ENCODE data around the gene PDZRN3. TPM values are rescaled to one million over a fixed set of nuclear protein-coding genes. Genes with fewer than 3 reads are reported as not detected.

The PDZRN3 gene
- total RNA-seq, 1 experiment from 2014 or later, result not detected

- Mint-ChIP-seq H3K27ac (ENCODE audit: unreplicated experiment) (no peak overlapping the region), H3K9me3 (ENCODE audit: low read depth, unreplicated experiment) (peaks cover 5% of the 10 kb centered on the region), H3K36me3 (ENCODE audit: insufficient read depth, unreplicated experiment) (no peaks in the 10 kb centered on the region), H3K4me3 (ENCODE audit: low read depth, unreplicated experiment) (no peak overlapping the region), H3K4me1 (ENCODE audit: low read depth, unreplicated experiment) (no peaks in the 10 kb centered on the region), H3K27me3 (ENCODE audit: unreplicated experiment) (no peaks in the 10 kb centered on the region)
- intact Hi-C loops (cut with micrococcal nuclease; ENCODE audit: unreplicated experiment), result no loop called here
- BruUV-seq (replicated peaks), result no TSS peak
- no peak for DNase-seq
- CTCF ChIA-PET, result no interaction called here
- TF ChIP-seq CTCF (IDR thresholded peaks at IDR 0.05; ENCODE audit: unreplicated experiment), result no peak
Observed at GRCh38 chr3:73605412-73605811, 19.3 kb downstream of the PDZRN3 start.

GRCh38 chr3:73604451-73604850 is 20.3 kb downstream of the PDZRN3 start:
- DNase-seq, result no peak
- TF ChIP-seq CTCF (IDR thresholded peaks at IDR 0.05; ENCODE audit: unreplicated experiment), result no peak
- no peak overlapping the region for H3K4me3 Mint-ChIP-seq (ENCODE audit: low read depth, unreplicated experiment)
- H3K27ac Mint-ChIP-seq (ENCODE audit: unreplicated experiment), result no peak overlapping the region
- BruUV-seq (replicated peaks), result no TSS peak
- H3K9me3 Mint-ChIP-seq (ENCODE audit: low read depth, unreplicated experiment), result peaks cover 8% of the 10 kb centered on the region
- no peaks in the 10 kb centered on the region for H3K4me1 Mint-ChIP-seq (ENCODE audit: low read depth, unreplicated experiment)
- H3K36me3 Mint-ChIP-seq (ENCODE audit: insufficient read depth, unreplicated experiment), result no peaks in the 10 kb centered on the region
- intact Hi-C loops (cut with micrococcal nuclease; ENCODE audit: unreplicated experiment), result no loop called here
- H3K27me3 Mint-ChIP-seq (ENCODE audit: unreplicated experiment), result no peaks in the 10 kb centered on the region
- CTCF ChIA-PET, result no interaction called here

- no TSS peak for BruUV-seq (replicated peaks)
- no peak for DNase-seq
- CTCF ChIA-PET, result no interaction called here
- intact Hi-C loops (cut with micrococcal nuclease; ENCODE audit: unreplicated experiment), result no loop called here
- no peak for TF ChIP-seq CTCF (IDR thresholded peaks at IDR 0.05; ENCODE audit: unreplicated experiment)
- no peaks in the 10 kb centered on the region for H3K36me3 Mint-ChIP-seq (ENCODE audit: insufficient read depth, unreplicated experiment)
- H3K27me3 Mint-ChIP-seq (ENCODE audit: unreplicated experiment), result no peaks in the 10 kb centered on the region
- no peaks in the 10 kb centered on the region for H3K4me1 Mint-ChIP-seq (ENCODE audit: low read depth, unreplicated experiment)
- H3K4me3 Mint-ChIP-seq (ENCODE audit: low read depth, unreplicated experiment), result no peak overlapping the region
- H3K9me3 Mint-ChIP-seq (ENCODE audit: low read depth, unreplicated experiment), result peaks cover 8% of the 10 kb centered on the region
- no peak overlapping the region for H3K27ac Mint-ChIP-seq (ENCODE audit: unreplicated experiment)
Observed at GRCh38 chr3:73603762-73604171, 21.0 kb downstream of the PDZRN3 start.

- intact Hi-C loops (cut with micrococcal nuclease; ENCODE audit: unreplicated experiment), result no loop called here
- CTCF ChIA-PET, result no interaction called here
- TF ChIP-seq CTCF (IDR thresholded peaks at IDR 0.05; ENCODE audit: unreplicated experiment), result no peak
Observed at GRCh38 chr3:73602170-73602569, 22.6 kb downstream of the PDZRN3 start.

More at GRCh38 chr3:73602170-73602569, 22.6 kb downstream of the PDZRN3 start:
- Mint-ChIP-seq H3K4me3 (ENCODE audit: low read depth, unreplicated experiment) (no peak overlapping the region), H3K9me3 (ENCODE audit: low read depth, unreplicated experiment) (peaks cover 3% of the 10 kb centered on the region), H3K4me1 (ENCODE audit: low read depth, unreplicated experiment) (no peaks in the 10 kb centered on the region), H3K36me3 (ENCODE audit: insufficient read depth, unreplicated experiment) (no peaks in the 10 kb centered on the region), H3K27me3 (ENCODE audit: unreplicated experiment) (no peaks in the 10 kb centered on the region), H3K27ac (ENCODE audit: unreplicated experiment) (no peak overlapping the region)
- no peak for DNase-seq
- BruUV-seq (replicated peaks), result no TSS peak
